GM12878 (cell line): ENCODE measurements around the gene SPTAN1. TPM values are rescaled to one million over a fixed set of nuclear protein-coding genes. Genes with fewer than 3 reads are reported as not detected.

Experiments used
- ATAC-seq: fragments of 200-7000 bp; cut with Tn5 transposase; 3 replicates; pipeline ENCODE4 v1.9.1; 2020; ENCODE audit warnings: mild to moderate bottlenecking, moderate library complexity
- BruUV-seq: library from RNA; stranded (reverse); fragments of 400-500 nt; replicated peaks from 2 replicates; lab custom pipeline; 2021; lab: Mats Ljungman, UMichigan
- CTCF ChIA-PET: fragments of 300-600 bp; sonication (Branson Sonifier 250); formaldehyde crosslinking; extraction: SDS; loops from one replicate; lab custom pipeline; 2021; ENCODE audit warnings: inconsistent platforms; lab: Yijun Ruan, JAX
- POLR2A ChIA-PET: fragments of 350-600 bp; formaldehyde crosslinking; extraction: SDS; loops from one replicate; lab custom pipeline; 2021; ENCODE audit warnings: inconsistent platforms; lab: Charles Lee
- RAD21 ChIA-PET: fragments of 300-600 bp; sonication (Branson Sonifier 250); formaldehyde crosslinking; loops from one replicate; lab custom pipeline; 2023; ENCODE audit warnings: antibody characterized with exemption; ENCODE audit not compliant: unreplicated experiment; lab: Charles Lee
- SMC1A ChIA-PET: fragments of 300-600 bp; sonication (Branson Sonifier 250); formaldehyde crosslinking; loops from one replicate; lab custom pipeline; 2023; ENCODE audit not compliant: unreplicated experiment, uncharacterized antibody; lab: Charles Lee
- DNase-seq: peaks from one replicate; pipeline ENCODE4 v3.0.0-alpha.2; 2011; ENCODE audit warnings: low read depth, low spot score
- FAIRE-seq: peaks from 3 replicates; lab custom pipeline; 2011; peaks lifted over from hg19 to GRCh38; lab: Jason Lieb, UNC
- H2AFZ ChIP-seq: 2 replicates; pipeline ENCODE4 v1.6.0; 2011; ENCODE audit warnings: low read depth, low read length, control low read depth; ENCODE audit not compliant: control insufficient read depth
- H3K27ac ChIP-seq: 2 replicates; pipeline ENCODE4 v1.5.1; 2011; ENCODE audit warnings: control low read depth; ENCODE audit not compliant: control insufficient read depth, insufficient read depth
- H3K27me3 ChIP-seq, 2 experiments: replicated peaks in 1 of 2; 2 replicates each; pipeline versions ENCODE4 v1.6.0 to v1.6.1; 2011; ENCODE audit warnings: low read length in 1 of 2; ENCODE audit not compliant: control insufficient read depth in 2 of 2, insufficient read depth in 2 of 2
- H3K36me3 ChIP-seq, 2 experiments: 2 replicates each; pipeline ENCODE4 v1.5.1; 2011; ENCODE audit warnings: low read length in 1 of 2; ENCODE audit not compliant: control insufficient read depth in 2 of 2, insufficient read depth in 2 of 2
- H3K4me1 ChIP-seq: 2 replicates; pipeline ENCODE4 v1.6.1; 2011; ENCODE audit warnings: mild to moderate bottlenecking, low read length, moderate library complexity, mixed read lengths; ENCODE audit not compliant: control insufficient read depth, insufficient read depth
- H3K4me2 ChIP-seq: 2 replicates; pipeline ENCODE4 v1.6.0; 2011; ENCODE audit warnings: control low read depth; ENCODE audit not compliant: control insufficient read depth, insufficient read depth
- H3K4me3 ChIP-seq: fragments of 200-600 bp; sonication (generic); 2 replicates; pipeline ENCODE4 v1.5.1; 2016
- H3K79me2 ChIP-seq: 2 replicates; pipeline ENCODE4 v1.6.0; 2011; ENCODE audit warnings: low read length; ENCODE audit not compliant: control insufficient read depth, insufficient read depth
- H3K9ac ChIP-seq: 2 replicates; pipeline ENCODE4 v1.8.0; 2011; ENCODE audit warnings: low read length, control low read depth, mixed read lengths; ENCODE audit not compliant: control insufficient read depth, insufficient read depth
- H3K9me3 ChIP-seq: replicated peaks from 3 replicates; pipeline ENCODE4 v1.5.1; 2011; ENCODE audit warnings: mild to moderate bottlenecking, low read length; ENCODE audit not compliant: control insufficient read depth, insufficient read depth
- H4K20me1 ChIP-seq: 2 replicates; pipeline ENCODE4 v1.6.0; 2011; ENCODE audit not compliant: control insufficient read depth, insufficient read depth
- FOXM1 ChIP-seq: IDR thresholded peaks from 2 replicates; pipeline ENCODE4 v1.6.1; 2012; ENCODE audit warnings: low read depth, mild to moderate bottlenecking, inconsistent platforms, low read length, moderate library complexity
- LARP7 ChIP-seq: fragments of 450-650 bp; IDR thresholded peaks from 2 replicates; pipeline ENCODE4 v1.6.1; 2017; ENCODE audit warnings: mild to moderate bottlenecking
- MTA2 ChIP-seq: fragments of 450-650 bp; IDR thresholded peaks from 2 replicates; pipeline ENCODE4 v1.6.1; 2016; ENCODE audit warnings: low read depth, mild to moderate bottlenecking, moderate library complexity
- NFYB ChIP-seq: IDR thresholded peaks from 2 replicates; pipeline ENCODE4 v1.6.1; 2011; ENCODE audit warnings: low read depth, mild to moderate bottlenecking, low read length, improper control_type of control experiment, moderate library complexity; ENCODE audit not compliant: insufficient read depth
- NKRF ChIP-seq: fragments of 450-650 bp; conservative IDR thresholded peaks from 2 replicates; pipeline ENCODE4 v1.6.1; 2017; ENCODE audit warnings: mild to moderate bottlenecking, moderate library complexity
- NR2C1 ChIP-seq: fragments of 450-650 bp; IDR thresholded peaks from 2 replicates; pipeline ENCODE4 v1.6.1; 2017; ENCODE audit warnings: antibody characterized with exemption, mild to moderate bottlenecking, moderate library complexity
- NR2F1 ChIP-seq: fragments of 450-650 bp; conservative IDR thresholded peaks from 2 replicates; pipeline ENCODE4 v1.6.1; 2017; ENCODE audit warnings: mild to moderate bottlenecking
- NRF1 ChIP-seq: conservative IDR thresholded peaks from 2 replicates; pipeline ENCODE4 v1.6.1; 2011; ENCODE audit warnings: mild to moderate bottlenecking, low read depth, low read length, improper control_type of control experiment
- PML ChIP-seq: IDR thresholded peaks from 2 replicates; pipeline ENCODE4 v1.6.1; 2012; ENCODE audit warnings: low read length, inconsistent platforms
- POLR2A ChIP-seq: IDR thresholded peaks from 2 replicates; pipeline ENCODE4 v1.6.1; 2011; ENCODE audit warnings: low read depth, mild to moderate bottlenecking, low read length
- PRDM15 ChIP-seq: fragments of 450-650 bp; formaldehyde crosslinking; IDR thresholded peaks from 2 replicates; pipeline ENCODE4 v1.4.0; 2020; ENCODE audit warnings: mild to moderate bottlenecking, moderate library complexity
- RELA ChIP-seq: fragments of 450-650 bp; IDR thresholded peaks from 2 replicates; pipeline ENCODE4 v1.8.0; 2014; ENCODE audit warnings: borderline replicate concordance; ENCODE audit not compliant: partially characterized antibody
- USF2 ChIP-seq: IDR thresholded peaks from 2 replicates; pipeline ENCODE4 v1.6.1; 2011; ENCODE audit warnings: low read depth, low read length, improper control_type of control experiment, borderline replicate concordance
- ZBTB40 ChIP-seq: fragments of 450-650 bp; IDR thresholded peaks from 2 replicates; pipeline ENCODE4 v1.6.1; 2016; ENCODE audit warnings: mild to moderate bottlenecking, moderate library complexity, borderline replicate concordance
- ZNF207 ChIP-seq: fragments of 450-650 bp; IDR thresholded peaks from 2 replicates; pipeline ENCODE4 v1.6.1; 2014; ENCODE audit warnings: antibody characterized with exemption, mild to moderate bottlenecking, borderline replicate concordance
- WGBS: methylation state at CpG from one replicate; pipeline ENCODE4 v1.1.6; 2016; ENCODE audit warnings: low lambda C conversion rate; ENCODE audit not compliant: insufficient replicate concordance, insufficient coverage; ENCODE audit errors: missing lambda C conversion rate; 5-methylcytosine and 5-hydroxymethylcytosine counted together
- in situ Hi-C: fragments of 300-500 bp; cut with MboI; formaldehyde crosslinking; loops from 9 replicates; pipeline ENCODE4 v1.14.3; 2018; ENCODE audit warnings: mixed read lengths
- intact Hi-C: fragments of 100-400 bp; cut with micrococcal nuclease; formaldehyde crosslinking; loops from one replicate; pipeline ENCODE4 v1.14.2; 2022; ENCODE audit not compliant: unreplicated experiment
- polyA plus RNA-seq, 11 experiments: library from polyadenylated mRNA; depleted of rRNA in 4 of 11; unstranded in 6 of 11; stranded (reverse) in 5 of 11; fragments of >200 nt; fragmentation: Nextera tagmentation in 4 of 11; fragmentation: Illumina TruSeq in 1 of 11; extraction: Ambion mirVana in 4 of 11; extraction: Trizol in 1 of 11; gene quantifications; 1 replicate in 1 of 11; 2 replicates in 10 of 11; pipeline versions ENCODE4 v1.2.1 to v1.2.3, GENCODE V29; 2011 to 2016; ENCODE audit warnings: inconsistent platforms in 2 of 11, missing spikeins in 2 of 11, low read depth in 1 of 11
- total RNA-seq, 4 experiments: library from RNA; depleted of rRNA in 3 of 4; stranded (reverse); fragments of >200 nt in 3 of 4; fragmentation: Illumina TruSeq in 1 of 4; extraction: Trizol in 1 of 4; gene quantifications; 2 replicates each; pipeline versions ENCODE4 v1.2.1 to v1.2.3, GENCODE V29; 2013 to 2021

SPTAN1 gene
- total and polyA plus RNA-seq, 10 of the 15 experiments (the other 5 are each of a cell fraction or from before 2014, with no cell fraction given) = 18.7 to 156 (median 73.6) TPM

- ChIA-PET CTCF (no interaction called here), RAD21 (interaction anchor here (1.1 kb wide), 1 partner anchor 16 kb away, joined by 3 read pairs; no protein-coding TSS in a partner anchor), POLR2A (no interaction called here), SMC1A (no interaction called here)
- Histone ChIP-seq H3K4me3 (no peak overlapping the region), H4K20me1 (no peaks in the 10 kb centered on the region; the same call in 1 of the 2 replicates), H3K79me2 (no peaks in the 10 kb centered on the region), H3K36me3 (peaks cover 10 to 38% of the 10 kb centered on the region in 2 experiments; a peak in 3 of 4 replicates), H3K27me3 (no peaks in the 10 kb centered on the region), H2AFZ (no peak overlapping the region), H3K9ac (no peak overlapping the region), H3K4me1 (no peaks in the 10 kb centered on the region), H3K27ac (no peak overlapping the region), H3K9me3 (no peaks in the 10 kb centered on the region), H3K4me2 (no peak overlapping the region)
- WGBS = 90% methylated on average over 13 of the region's 13 CpGs
- intact Hi-C loops (no loop called here), in situ Hi-C loops (no loop called here)
- ATAC-seq = no peak
- no peak for TF ChIP-seq PML
- no peak for TF ChIP-seq NR2F1
- no peak for TF ChIP-seq ZBTB40
- TF ChIP-seq NRF1 = no peak
- no peak for TF ChIP-seq PRDM15
- TF ChIP-seq NR2C1 = no peak
- TF ChIP-seq POLR2A = no peak; the same call in 1 of the 2 replicates
- TF ChIP-seq NKRF = no peak
- no peak for TF ChIP-seq FOXM1
- TF ChIP-seq NFYB = no peak
- no peak for TF ChIP-seq USF2
- no peak for TF ChIP-seq MTA2
- no peak for TF ChIP-seq LARP7
- TF ChIP-seq ZNF207 = no peak
- no peak for TF ChIP-seq RELA
- BruUV-seq = no TSS peak
- no peak for FAIRE-seq
- no peak for DNase-seq
Measured at GRCh38 chr9:128627906-128628305, 75.5 kb downstream of the SPTAN1 start.
